GM12872 (cell line): ENCODE measurements around the gene ATAD3A.

Experiments used
- TF ChIP-seq, protein P1 (sequence below): IDR thresholded peaks from 3 replicates; pipeline ENCODE4 v1.5.1; 2011; ENCODE audit warnings: low read depth, mild to moderate bottlenecking, low read length, moderate library complexity; ENCODE audit not compliant: insufficient read depth

ATAD3A gene

DNA sequence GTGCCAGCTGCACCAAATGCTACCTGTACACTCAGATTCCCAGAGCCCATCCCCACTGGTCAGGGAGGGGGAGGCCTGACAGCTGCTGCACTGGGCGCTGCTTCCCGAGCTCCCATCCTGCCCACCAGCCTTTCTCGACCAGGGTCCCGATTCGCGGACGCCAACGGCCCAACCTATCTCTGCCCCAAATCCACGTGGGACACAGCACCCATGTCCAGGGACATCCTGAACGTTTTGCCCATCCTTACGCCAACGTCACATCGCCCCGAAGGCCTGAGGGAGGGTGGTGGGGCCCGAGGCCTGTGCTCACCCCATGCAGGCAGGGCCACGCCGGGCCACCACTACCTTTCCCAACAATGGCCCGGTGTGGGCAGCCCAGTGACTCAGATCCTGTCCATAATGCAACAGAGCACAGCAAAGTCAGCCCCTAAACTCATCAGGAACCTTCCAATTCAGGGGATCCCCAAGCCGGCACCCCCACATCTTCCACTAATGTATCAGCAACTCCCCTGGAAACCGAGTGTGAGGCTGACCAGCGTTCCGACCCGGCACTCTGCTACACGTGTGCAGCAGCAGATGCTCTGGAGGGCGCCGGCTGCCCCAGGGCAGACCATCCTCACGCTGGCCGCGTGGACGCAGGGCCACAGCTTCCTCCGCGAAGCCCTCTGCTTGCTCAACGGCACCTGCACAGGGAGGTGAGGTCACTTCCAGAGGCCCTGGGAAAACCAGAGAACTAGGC is 39.7 kb downstream of the ATAD3A start:
- TF ChIP-seq, protein P1, sequence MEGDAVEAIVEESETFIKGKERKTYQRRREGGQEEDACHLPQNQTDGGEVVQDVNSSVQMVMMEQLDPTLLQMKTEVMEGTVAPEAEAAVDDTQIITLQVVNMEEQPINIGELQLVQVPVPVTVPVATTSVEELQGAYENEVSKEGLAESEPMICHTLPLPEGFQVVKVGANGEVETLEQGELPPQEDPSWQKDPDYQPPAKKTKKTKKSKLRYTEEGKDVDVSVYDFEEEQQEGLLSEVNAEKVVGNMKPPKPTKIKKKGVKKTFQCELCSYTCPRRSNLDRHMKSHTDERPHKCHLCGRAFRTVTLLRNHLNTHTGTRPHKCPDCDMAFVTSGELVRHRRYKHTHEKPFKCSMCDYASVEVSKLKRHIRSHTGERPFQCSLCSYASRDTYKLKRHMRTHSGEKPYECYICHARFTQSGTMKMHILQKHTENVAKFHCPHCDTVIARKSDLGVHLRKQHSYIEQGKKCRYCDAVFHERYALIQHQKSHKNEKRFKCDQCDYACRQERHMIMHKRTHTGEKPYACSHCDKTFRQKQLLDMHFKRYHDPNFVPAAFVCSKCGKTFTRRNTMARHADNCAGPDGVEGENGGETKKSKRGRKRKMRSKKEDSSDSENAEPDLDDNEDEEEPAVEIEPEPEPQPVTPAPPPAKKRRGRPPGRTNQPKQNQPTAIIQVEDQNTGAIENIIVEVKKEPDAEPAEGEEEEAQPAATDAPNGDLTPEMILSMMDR = no peak

DNA sequence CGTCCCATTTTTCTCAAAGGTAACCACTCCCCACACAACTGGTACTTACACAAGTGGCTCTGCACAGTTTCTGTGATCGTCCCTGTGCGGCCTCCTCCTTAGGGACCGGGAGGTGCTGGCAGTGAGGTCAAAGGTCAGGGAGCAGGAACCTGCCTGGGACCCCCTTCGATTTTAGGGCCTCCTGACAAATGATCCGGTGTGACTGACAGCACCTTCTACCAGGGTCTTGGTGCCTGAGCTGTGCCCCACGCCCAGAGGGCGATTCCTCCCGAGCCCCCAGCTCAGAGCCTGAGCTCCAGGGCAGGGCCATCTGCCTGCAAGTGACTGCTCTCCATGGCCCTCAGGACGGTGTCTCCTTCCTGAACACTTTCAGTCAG is 40.3 kb downstream of the ATAD3A start:
- TF ChIP-seq, protein P1 = no peak

DNA sequence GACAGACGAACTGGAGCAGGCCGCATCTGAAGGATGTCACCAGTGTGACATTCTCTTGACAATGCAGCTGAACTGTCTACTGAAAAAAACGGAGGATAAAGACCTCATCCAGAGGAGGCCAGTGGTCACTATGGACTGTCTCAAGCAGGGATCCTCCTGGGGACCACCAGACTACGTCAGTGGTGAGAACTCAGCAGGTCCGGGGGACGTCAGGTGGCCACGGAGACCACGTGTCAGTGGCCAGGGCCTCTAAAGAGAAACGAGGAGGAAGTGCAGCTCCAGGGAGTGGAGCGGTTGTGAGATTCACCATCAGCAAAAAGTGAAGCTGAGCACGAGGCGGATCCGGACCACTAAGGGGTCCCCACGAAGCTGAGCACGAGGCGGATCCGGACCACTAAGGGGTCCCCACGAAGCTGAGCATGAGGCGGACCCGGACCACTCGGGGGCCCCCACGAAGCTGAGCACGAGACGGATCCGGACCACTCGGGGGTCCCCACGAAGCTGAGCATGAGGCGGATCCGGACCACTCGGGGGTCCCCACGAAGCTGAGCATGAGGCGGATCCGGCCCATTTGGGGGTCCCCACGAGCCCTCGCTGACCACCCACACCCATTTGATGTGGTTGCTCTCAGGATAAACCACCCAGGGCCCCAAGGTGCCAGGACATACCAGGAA is 42.0 kb downstream of the ATAD3A start:
- TF ChIP-seq, protein P1 = no peak

DNA sequence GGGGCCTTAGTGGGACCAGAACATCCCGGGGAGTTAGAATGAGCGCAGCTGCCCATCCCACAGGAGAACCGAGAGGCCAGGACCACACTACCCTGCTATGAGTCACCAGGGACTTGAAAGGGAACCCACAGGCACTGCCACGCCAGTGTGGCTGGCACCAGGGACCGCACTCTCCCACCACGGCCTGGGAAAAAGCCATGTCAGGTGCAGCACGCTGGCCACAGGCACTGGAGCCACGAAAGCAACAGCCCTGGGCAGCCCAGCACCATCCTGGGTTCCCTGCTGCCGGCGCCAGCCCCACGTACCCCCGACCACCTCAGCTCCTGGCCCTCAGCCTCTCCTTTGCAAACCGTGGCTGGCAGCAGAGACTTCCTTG is 42.6 kb downstream of the ATAD3A start:
- TF ChIP-seq, protein P1 = no peak

DNA sequence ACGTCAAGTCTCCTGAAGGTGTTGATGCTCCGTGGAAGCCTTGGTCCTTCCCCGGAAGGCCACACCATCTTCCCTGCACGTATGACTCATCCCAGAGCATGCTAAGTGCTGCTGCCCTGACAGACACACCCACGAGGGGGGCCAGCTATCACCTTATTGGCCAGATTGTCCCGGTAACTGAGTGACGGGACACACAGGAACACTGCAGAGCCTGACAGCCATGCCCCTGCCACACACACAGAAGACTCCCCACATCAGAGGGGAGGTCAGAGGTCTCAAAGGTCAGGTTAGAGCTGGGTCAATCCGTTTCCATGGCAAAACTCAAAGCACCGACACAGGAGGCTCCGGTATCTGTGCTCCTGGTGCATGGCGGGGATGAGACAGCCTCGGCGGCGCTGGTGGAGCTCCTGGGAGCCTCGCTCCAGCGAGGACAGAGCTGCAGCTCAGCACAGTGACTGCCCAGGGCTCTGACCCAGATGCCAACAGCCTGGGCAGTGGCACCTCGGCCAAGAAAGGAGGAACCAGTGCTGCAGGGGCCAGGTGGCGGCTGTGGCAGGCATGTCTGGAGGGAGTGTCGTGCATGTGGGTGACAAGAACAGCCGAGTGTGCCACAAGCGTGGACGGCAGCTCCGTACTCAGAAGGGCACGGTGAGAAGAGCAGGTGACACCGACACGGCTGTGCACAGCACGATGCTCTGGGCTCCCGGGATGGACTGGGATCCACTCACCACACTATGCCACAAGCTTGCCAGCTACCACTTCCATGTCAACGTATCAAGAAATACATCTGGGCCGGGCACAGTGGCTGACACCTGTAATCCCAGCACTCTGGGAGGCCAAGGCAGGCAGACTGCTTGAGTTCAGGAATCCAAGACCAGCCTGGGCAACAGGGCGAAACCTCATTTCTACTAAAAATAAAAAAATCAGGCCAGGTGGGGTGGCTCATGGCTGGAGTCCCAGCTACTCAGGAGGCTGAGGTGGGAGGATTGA is 43.3 kb downstream of the ATAD3A start:
- TF ChIP-seq, protein P1 = no peak

DNA sequence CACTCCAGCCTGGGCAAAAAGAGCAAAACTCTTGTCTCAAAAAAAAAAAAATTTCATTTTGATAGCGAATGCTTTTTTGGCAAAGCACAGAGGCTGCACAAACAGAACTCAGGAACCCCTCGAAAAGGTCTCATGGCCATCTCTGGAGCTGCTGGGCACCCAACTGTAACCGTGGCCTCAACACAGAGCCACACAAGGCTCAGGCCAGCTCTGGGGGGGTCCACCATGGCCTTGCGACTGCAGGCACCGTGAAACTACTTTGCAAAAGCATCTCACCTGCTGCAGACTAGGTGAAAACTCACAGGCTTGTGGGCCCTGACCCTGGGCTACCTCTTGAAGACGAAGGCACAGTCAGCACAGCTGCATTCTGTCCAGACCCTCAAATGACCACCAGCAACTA is 44.5 kb downstream of the ATAD3A start:
- TF ChIP-seq, protein P1 = no peak

DNA sequence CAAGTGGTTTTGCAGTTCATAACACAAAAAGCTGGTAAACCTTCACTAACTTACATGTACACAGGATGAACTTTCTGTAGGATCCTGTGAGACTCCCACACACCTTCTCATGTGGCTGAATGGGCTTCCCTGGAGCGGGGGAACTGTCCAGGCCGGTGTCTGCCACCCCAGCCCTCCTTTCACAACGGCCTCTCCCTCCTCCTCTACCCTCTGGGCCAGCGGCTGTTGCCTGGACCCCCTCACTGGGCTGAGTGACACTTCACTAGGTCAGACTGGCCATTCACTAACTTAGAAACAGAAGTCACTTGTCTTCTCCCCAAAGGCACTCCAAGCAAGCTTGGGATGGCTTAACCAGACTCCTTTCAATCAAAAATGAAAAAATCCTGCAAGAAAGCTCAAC is 46.6 kb downstream of the ATAD3A start:
- TF ChIP-seq, protein P1 = no peak
